Loucy (cell line): Measurements from ENCODE around the gene CDK4.

Experiments
- H2AFZ ChIP-seq: fragments of 200-600 bp; sonication (generic); 2 replicates; pipeline ENCODE4 v1.6.0; 2016; ENCODE audit warnings: antibody characterized with exemption, mild to moderate bottlenecking, low read length, moderate library complexity
- H3F3A ChIP-seq: fragments of 200-600 bp; 2 replicates; pipeline ENCODE4 v1.6.0; 2016; ENCODE audit warnings: antibody characterized with exemption, low read depth, mild to moderate bottlenecking
- H3K27me3 ChIP-seq: fragments of 200-600 bp; sonication (generic); 2 replicates; pipeline ENCODE4 v1.6.1; 2014; ENCODE audit warnings: low read length, mild to moderate bottlenecking; ENCODE audit not compliant: insufficient read depth, poor library complexity, severe bottlenecking
- H3K36me3 ChIP-seq: fragments of 200-600 bp; sonication (generic); 2 replicates; pipeline ENCODE4 v1.6.1; 2016; ENCODE audit warnings: low read length; ENCODE audit not compliant: insufficient read depth
- H3K4me1 ChIP-seq: fragments of 200-600 bp; sonication (generic); 2 replicates; pipeline ENCODE4 v1.5.1; 2014; ENCODE audit warnings: low read length, mild to moderate bottlenecking; ENCODE audit not compliant: insufficient read depth, poor library complexity, severe bottlenecking
- H3K4me2 ChIP-seq: fragments of 200-600 bp; sonication (generic); 2 replicates; pipeline ENCODE4 v1.6.0; 2014; ENCODE audit warnings: antibody characterized with exemption, low read length, low read depth, mild to moderate bottlenecking; ENCODE audit not compliant: poor library complexity, severe bottlenecking
- H3K4me3 ChIP-seq: fragments of 200-600 bp; sonication (generic); 2 replicates; pipeline ENCODE4 v1.5.1; 2014; ENCODE audit warnings: low read length, mild to moderate bottlenecking, mixed read lengths; ENCODE audit not compliant: poor library complexity, severe bottlenecking
- H3K79me2 ChIP-seq: fragments of 200-600 bp; sonication (generic); 2 replicates; pipeline ENCODE4 v1.6.1; 2014; ENCODE audit warnings: low read length; ENCODE audit not compliant: insufficient read depth
- H3K9ac ChIP-seq: fragments of 200-600 bp; sonication (generic); 2 replicates; pipeline ENCODE4 v1.6.0; 2014; ENCODE audit warnings: mild to moderate bottlenecking, low read depth, low read length, moderate library complexity; ENCODE audit not compliant: poor library complexity, severe bottlenecking
- H3K9me2 ChIP-seq: fragments of 200-600 bp; sonication (generic); replicated peaks from 2 replicates; pipeline ENCODE4 v1.6.1; 2016; ENCODE audit warnings: low read depth, low read length, mixed read lengths
- H3K9me3 ChIP-seq: fragments of 200-600 bp; sonication (generic); 2 replicates; pipeline ENCODE4 v1.6.1; 2014; ENCODE audit warnings: mild to moderate bottlenecking, antibody characterized with exemption, low read length, low read depth; ENCODE audit not compliant: insufficient read depth
- H4K20me1 ChIP-seq: fragments of 200-600 bp; sonication (generic); 2 replicates; pipeline ENCODE4 v1.6.0; 2014; ENCODE audit warnings: antibody characterized with exemption, low read length, mild to moderate bottlenecking; ENCODE audit not compliant: insufficient read depth, poor library complexity, severe bottlenecking
- EZH2phosphoT487 ChIP-seq: fragments of 200-600 bp; IDR thresholded peaks from 2 replicates; pipeline ENCODE4 v1.6.1; 2018; ENCODE audit warnings: antibody characterized with exemption, mild to moderate bottlenecking, moderate library complexity, borderline replicate concordance
- TF ChIP-seq, protein P1 (sequence below): fragments of 200-600 bp; sonication (generic); conservative IDR thresholded peaks from 2 replicates; pipeline ENCODE4 v1.5.1; 2014; ENCODE audit warnings: mild to moderate bottlenecking, antibody characterized with exemption, low read length

Gene CDK4

DNA sequence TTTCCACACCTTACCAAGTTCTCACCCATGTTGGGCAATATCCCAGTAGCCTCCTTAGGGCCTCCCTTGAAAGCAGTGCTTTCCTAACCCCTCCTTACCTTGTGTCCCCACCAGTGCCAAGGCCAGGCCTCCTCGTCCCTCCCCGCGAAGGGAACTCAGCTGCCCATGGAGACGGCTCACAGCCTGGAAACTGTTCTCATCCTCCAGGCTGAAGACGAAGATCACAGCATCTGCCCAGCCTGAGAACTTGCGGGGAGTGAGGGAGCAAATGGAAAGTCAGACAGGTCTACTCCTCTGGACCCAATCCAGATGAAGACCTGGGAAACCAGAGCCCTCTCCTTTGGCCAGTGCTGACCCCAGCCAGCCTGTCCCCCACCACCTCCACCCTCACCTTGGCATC, 18.2 kb downstream of the CDK4 start:
- H3K4me1 ChIP-seq: peaks cover under 1% of the 10 kb centered on the region
- no peak overlapping the region for H3K4me2 ChIP-seq
- peaks cover 27% of the 10 kb centered on the region for H4K20me1 ChIP-seq
- H2AFZ ChIP-seq: no peak overlapping the region
- peaks cover 41% of the 10 kb centered on the region for H3K79me2 ChIP-seq
- no peak overlapping the region for H3K4me3 ChIP-seq
- no peak overlapping the region for H3K9ac ChIP-seq
- H3F3A ChIP-seq: no peaks in the 10 kb centered on the region
- peaks cover 59% of the 10 kb centered on the region; the same call in 1 of the 2 replicates for H3K36me3 ChIP-seq
- H3K27me3 ChIP-seq: no peaks in the 10 kb centered on the region
- H3K9me2 ChIP-seq: no peaks in the 10 kb centered on the region
- H3K9me3 ChIP-seq: no peaks in the 10 kb centered on the region
- TF ChIP-seq, protein P1, sequence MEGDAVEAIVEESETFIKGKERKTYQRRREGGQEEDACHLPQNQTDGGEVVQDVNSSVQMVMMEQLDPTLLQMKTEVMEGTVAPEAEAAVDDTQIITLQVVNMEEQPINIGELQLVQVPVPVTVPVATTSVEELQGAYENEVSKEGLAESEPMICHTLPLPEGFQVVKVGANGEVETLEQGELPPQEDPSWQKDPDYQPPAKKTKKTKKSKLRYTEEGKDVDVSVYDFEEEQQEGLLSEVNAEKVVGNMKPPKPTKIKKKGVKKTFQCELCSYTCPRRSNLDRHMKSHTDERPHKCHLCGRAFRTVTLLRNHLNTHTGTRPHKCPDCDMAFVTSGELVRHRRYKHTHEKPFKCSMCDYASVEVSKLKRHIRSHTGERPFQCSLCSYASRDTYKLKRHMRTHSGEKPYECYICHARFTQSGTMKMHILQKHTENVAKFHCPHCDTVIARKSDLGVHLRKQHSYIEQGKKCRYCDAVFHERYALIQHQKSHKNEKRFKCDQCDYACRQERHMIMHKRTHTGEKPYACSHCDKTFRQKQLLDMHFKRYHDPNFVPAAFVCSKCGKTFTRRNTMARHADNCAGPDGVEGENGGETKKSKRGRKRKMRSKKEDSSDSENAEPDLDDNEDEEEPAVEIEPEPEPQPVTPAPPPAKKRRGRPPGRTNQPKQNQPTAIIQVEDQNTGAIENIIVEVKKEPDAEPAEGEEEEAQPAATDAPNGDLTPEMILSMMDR: no peak
- no peak for TF ChIP-seq EZH2phosphoT487

DNA sequence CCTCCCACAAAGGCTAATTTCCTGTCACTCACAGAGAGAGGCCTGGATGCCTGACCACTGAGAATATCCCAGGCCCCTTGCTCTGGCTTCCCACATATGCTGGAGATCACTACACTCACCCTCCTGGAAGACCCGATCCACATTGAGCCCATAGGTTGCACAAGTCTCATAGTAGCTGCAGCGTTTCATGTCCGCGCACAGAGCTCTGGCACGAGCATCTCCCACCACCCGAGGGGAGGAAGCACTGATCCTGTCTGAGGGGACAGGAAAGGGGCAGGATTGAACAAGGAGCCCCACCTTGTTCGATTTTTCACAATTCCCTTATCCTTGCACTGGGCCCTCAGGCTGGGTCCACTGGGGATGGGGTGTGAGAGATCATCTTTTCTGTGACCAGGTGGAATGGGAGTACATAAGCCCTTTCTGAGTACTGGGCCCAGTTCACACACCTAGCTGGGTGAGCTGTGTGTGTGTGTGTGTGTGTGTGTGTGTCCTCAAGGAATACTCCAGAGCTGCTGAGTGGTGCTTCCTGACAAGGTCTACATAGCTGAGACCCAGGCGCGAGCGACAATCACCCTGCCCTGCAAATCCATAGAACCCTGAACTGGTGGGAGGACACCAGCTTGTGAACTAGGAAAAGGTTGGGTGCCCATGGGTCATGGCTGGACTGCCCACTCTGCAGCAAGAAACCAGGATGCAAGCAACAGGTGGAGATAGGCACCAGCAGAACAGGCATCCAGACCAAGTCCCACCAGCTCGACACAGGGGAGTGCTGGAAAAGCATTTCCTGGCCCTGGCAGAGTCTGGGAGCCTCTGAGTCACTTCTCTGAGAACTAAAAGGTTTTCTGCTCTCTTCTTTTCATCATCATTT, 19.1 kb downstream of the CDK4 start:
- H3K36me3 ChIP-seq: peaks cover 64% of the 10 kb centered on the region; the same call in 1 of the 2 replicates

DNA sequence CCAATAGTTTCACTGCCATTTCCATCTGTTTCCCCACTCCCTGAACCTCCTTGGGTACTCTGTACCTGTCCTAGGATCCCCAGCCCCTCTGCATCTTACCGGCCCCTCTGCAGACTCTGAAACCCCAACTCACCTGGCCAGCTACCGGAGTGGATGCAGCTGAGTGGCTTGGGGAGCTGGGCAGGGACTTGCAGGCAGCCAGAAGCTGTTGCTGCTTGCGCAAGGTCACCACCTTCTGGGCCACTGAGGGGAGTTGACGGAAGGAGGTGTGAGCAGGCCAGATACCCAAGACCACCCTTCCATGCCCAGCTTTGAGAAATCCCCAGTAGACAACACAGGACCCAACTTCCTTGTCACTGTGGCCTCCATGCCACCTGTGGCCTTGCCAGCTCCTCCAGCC, 19.8 kb downstream of the CDK4 start:
- H3F3A ChIP-seq: no peaks in the 10 kb centered on the region
- peaks cover 17% of the 10 kb centered on the region for H4K20me1 ChIP-seq
- no peaks in the 10 kb centered on the region for H3K4me1 ChIP-seq
- H3K4me3 ChIP-seq: no peak overlapping the region
- H3K9me3 ChIP-seq: no peaks in the 10 kb centered on the region
- H3K27me3 ChIP-seq: no peaks in the 10 kb centered on the region
- TF ChIP-seq EZH2phosphoT487: no peak
- TF ChIP-seq, protein P1: no peak
- H3K79me2 ChIP-seq: peaks cover 25% of the 10 kb centered on the region; the same call in 1 of the 2 replicates
- H2AFZ ChIP-seq: no peak overlapping the region
- H3K36me3 ChIP-seq: peaks cover 70% of the 10 kb centered on the region; the same call in 1 of the 2 replicates
- H3K9ac ChIP-seq: no peak overlapping the region
- H3K4me2 ChIP-seq: no peak overlapping the region
- no peaks in the 10 kb centered on the region for H3K9me2 ChIP-seq

More for the DNA sequence above, 19.1 kb downstream of the CDK4 start:
- no peak for TF ChIP-seq EZH2phosphoT487
- TF ChIP-seq, protein P1: no peak
- H3K27me3 ChIP-seq: no peaks in the 10 kb centered on the region
- H4K20me1 ChIP-seq: peaks cover 23% of the 10 kb centered on the region
- H3K79me2 ChIP-seq: peaks cover 32% of the 10 kb centered on the region; the same call in 1 of the 2 replicates
- no peak overlapping the region for H2AFZ ChIP-seq
- H3K9me2 ChIP-seq: no peaks in the 10 kb centered on the region
- H3K9me3 ChIP-seq: no peaks in the 10 kb centered on the region
- H3K4me2 ChIP-seq: no peak overlapping the region
- H3K4me3 ChIP-seq: no peak overlapping the region
- H3K9ac ChIP-seq: no peak overlapping the region
- H3K4me1 ChIP-seq: no peaks in the 10 kb centered on the region
- no peaks in the 10 kb centered on the region for H3F3A ChIP-seq
